Left renal cortex interstitium (tissue), 4 donors: ENCODE measurements around the gene EIPR1. TPM values are rescaled to one million over a fixed set of nuclear protein-coding genes. Genes with fewer than 3 reads are reported as not detected.

ENCODE experiments used
- DNase-seq, 4 donors: peaks; one replicate each; pipeline ENCODE4 v3.0.0-alpha.2; 2013; ENCODE audit warnings: low read depth in 4 of 4, low spot score in 2 of 4, missing footprints in 1 of 4
- polyA plus RNA-seq, 4 donors: library from polyadenylated mRNA; unstranded; fragments of 120-200 nt; gene quantifications; one replicate each; pipeline ENCODE4 v1.2.1, GENCODE V29; 2013; ENCODE audit not compliant: insufficient read length in 4 of 4

The EIPR1 gene
- polyA plus RNA-seq, 4 donors, result 22.8 to 27.6 (median 26.3) TPM

DNA sequence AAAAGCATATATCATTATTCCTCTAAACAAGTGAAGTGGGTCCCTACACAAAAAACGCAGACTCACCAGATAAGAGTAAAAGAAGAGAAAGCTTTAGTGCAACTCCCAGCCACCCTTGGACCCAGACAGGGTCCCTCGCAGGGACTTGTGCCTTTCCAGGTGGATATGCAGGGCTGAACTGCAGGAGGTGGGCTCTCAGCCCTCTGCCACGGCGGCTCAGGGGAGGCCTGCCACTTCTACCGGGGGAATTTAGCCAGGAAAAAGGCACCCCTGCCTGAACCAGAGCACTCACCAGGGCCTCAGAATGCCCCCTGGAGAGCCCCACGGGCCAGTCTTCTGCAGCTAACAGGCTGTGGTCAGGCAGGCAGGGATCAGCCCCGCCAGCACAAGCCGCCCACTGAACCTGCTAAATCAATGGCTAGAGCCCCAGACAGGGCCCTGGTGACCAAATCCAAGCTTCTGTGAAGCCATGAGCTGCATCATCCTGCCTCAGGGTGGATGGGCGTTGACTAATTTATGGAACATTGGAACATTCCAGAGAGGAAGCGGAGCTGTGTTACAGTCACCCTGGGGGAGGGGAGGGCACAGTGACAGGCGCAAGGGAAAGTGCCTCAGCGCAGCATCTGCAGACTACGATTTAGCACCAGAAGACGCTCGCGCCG is 209.3 kb downstream of the EIPR1 start:
- no peak for DNase-seq

DNA sequence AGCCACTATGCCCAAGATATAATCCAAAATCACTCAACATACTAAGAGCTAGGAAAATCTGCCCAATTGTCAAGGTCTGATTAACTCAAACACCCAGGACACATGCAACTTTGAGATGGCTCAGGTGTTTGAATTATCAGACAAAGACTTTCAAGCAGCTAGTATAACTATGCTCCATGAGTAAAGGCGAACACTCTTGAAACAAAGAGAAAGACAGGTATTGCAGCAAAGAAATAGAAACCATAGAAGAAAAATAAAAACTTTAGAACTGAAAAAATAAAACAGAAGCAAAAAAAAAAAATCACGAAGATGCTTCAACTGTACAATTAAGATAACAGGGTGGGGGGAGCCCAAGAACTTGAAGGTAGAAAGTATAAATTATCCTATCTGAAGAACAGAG is 214.2 kb downstream of the EIPR1 start:
- no peak for DNase-seq

DNA sequence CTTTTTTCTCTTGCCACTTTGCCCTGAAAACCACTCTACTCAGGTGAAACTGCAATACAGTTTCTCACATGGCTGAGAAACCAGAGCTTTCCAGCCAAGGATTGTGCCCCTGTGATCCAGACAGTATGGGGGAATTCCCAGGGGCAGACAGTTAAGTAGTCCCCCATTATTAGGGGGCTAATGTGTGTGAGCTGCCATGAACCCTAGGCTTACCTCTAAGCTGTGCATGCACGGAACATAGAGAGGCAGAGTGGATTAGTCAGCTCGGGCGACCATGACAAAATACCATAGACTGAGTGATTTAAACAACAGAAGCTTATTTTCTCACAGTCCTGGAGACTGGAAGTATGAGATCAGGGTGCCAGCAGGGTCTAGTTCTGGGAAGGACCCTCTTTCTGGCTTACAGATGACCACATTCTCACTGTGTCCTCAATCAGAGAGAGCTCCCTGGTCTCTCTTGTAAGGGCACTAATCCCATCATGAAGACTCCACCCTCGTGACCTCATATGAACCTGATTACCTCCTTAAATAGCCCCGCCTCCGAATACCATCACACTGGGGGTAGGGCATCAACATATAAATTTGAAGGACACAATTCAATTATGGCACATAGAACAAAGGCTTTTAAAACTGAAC is 215.1 kb downstream of the EIPR1 start:
- DNase-seq, result no peak

DNA sequence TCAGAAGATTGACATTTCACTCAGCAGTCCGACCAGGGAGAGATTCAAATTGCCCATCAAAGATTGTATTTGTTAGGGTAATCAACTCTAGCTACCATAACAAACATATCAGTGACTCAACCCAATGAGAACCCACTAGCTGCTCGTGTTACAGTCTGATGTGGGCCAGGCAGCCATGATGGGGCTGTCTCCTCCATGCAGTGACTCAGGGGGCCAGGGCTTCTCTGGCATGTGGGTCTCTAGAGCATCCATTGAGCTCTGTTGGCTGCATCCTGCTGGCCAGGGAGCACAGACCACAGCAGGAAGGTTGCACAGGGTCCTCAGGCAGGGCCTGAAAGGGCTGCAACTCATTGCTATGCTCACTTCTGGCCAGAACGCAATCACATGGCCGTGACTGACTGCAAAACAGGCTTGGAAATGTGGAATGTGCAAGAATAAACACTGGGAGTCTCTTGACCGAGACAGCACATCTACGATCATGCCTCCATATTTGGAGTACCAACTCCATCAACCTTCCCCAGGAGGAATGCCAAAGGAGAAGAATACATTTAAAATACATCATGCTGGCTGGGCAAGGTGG is 216.8 kb downstream of the EIPR1 start:
- no peak for DNase-seq

DNA sequence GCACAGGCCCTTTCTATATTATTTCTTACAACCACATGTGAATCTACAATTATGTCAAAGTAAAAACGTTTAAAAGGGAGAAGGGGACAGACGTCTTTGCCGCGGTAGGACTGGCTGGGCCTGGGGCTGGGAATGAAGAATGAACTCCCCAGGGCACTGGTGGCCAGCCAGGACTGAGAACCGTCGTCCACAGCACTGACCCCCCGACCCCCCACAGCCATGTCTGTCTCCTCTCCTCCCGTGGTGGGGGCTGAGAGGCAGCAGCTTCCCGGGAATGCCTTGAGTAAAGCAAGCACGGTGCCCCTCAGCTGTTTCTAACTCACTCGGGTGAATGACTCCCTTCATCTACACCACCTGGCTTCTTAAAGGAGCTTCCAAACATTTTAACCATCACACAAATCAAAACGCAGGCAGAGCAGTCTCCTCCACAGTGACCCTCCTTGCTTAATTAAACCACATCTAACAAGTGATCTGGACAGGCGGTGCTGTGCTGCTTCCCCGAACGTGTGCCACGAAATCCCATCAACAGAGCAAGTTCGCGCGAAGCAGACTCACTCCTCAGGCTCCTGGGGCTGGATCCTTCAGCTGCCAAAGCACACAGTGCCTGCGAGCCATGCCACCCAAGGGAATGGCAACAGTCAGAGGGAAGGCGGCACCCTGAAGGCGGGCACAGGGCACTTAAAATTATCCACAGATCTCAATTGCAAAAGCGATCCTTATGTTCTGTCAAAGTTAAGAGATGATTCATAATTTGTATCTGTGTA is 217.7 kb downstream of the EIPR1 start:
- DNase-seq, result no peak

DNA sequence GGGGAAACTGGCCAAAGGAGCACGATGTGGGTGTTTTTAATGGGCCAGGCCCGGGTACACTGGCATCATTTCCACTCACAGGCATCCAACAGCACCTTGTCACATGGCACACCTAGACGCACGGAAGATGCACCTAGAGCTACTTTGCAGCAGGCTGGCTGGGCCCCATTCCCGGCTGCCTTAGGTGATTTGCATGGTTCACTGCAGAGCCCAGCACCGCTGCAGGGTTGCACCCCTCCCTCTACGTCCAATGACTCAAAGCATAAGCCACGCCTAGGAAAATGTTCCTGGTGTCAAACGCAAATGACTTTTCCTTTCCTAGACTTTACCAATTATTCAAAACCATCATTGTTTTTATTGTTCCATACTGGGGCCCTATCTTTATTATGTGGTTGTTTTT is 222.9 kb downstream of the EIPR1 start:
- DNase-seq, result no peak

DNA sequence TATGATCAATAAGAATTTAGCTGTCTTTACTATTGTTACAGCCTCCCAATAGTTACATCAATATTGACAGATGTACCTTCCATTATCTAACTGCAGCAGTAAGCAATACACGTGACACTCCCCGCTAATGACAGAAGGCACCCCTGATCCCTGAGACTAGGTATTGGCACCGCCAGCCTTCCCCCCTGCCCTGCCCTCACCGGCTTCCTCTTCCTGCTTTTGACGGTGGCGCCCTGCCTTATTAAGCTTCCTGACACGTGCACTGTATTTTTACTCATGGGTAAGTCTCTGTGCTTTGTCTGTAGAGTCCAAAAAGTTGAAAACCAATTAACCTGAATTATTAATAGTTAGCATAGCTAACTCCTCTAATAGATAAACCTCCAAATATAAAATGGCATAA is 223.5 kb downstream of the EIPR1 start:
- no peak for DNase-seq

DNA sequence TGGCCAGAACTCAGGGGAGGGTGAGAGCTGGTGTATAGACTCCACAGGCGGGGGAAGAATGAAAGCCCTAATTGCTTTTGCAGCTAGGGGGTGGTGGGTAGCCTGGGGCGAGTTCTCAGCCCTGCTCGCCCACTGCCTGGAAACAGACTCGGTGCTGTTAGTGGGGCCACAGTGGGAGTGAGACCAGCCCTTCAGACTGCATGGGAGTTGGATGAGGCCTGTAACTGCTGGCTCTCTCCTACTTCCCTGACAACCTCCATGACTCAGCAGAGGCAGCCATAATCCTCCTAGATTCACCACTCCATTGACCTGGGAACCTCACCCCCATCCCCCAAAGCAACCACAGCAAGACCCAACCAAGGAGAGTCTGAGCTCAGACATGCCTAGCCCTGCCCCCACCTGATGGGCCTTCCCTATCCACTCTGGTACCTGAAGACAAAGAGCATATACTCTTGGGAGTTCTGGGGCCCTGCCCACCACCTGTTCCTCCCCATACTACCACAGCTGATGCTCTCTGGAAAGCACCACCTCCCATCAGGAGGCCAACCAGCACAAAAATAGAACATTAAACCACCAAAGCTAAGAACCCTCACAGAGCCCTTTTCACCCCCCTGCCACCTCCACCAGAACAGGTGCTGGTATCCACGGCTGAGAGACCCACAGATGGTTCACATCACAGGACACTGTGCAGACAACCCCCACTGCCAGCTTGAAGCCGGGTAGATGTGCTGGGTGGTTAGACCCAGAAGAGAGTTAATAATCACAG is 226.3 kb downstream of the EIPR1 start:
- no peak for DNase-seq

DNA sequence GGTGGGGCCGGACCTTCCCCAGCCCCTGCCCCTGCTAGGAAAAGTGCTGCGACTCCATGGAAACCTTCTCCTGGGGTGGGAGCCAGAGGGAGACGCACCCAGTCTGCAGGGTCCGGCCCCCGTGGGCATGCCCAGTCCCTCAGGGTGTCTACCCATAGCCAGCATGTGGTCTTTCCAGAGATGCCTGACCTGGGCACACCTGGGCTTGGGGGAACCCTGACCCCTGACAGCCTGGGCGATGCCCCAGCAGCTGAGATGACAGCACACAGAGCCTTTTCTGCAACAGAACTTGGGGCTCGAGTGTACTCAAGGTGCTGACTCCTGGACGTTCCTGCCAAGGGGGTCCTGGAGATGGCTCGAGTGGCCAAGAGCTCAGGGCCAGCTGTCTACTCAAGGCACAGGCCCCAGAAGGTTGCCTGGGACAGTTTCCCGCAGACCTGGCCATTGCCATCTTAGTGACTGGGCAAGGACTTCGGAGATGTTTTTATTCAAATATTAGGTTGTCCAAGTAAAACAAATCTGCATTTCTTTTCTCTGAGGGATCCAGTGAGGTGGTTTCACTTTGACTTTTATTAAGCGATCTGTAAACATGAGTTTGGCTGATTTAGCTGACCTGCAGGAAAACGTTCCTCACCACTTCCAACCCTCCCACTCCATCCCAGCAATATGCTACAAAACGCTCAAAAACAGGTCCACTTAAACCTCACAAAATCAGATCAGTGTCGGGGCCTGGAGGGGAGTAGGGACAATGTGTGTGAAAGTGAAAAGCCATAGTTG is 228.0 kb downstream of the EIPR1 start:
- no peak for DNase-seq

DNA sequence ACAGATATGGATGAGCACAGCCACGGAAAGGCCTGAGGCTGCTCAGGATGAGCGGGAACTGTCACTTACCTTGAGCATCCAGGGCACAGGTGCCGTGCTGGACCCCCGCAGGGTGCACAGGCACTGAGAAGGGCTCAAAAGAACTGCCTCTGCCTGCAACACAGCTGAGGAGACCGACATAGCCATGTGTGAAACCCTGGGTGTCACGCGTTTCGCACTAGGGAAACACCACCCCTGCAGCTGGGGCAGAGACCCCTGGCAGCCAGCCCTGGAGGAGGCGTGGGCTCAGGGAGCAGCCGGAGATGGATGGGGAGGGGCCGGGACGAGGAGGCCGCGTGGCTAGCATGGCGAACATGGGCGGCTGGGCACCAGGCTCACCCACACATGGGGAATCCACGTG is 228.9 kb downstream of the EIPR1 start:
- no peak for DNase-seq

DNA sequence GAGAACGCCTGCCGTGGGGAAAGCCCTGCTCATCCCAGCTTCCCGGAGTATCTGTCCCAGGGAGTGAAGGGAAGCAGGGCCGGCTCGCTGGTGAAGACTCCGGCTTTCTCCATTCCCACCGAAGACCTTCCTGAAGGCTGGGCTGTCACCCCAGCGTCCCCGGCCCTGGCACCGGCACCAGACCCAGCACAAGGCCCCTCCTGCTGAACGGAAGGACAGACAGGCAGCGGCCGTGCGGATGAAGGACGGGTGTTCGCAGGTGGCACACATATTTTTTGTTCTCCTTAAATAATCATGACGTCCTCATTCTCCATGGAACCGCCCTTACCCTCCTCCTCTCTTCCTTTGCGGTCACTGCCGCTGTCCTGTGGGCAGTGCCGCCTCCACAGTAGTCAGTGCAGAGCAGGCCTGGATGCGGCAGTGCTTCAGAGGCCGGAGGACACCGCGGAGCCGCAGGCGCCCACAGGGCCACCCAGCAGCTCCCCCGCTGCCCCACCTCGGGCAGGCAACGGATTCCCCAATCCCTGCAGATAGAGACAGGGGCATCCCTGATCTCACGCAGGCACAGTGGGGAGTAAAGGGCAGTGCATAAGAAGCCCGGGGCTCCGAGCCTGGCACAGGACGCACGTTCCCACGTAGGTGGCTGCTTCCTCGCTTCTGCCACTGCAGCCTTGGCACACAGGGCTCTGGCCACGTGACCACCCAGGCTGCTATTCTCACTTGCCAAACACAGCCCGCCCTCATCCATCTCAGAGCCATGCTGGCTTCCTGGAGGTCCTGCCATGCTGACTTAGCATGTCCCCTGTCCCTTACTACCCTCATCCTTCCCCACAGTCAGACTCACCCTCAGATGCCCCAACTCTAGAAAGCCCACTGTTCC is 229.7 kb downstream of the EIPR1 start:
- DNase-seq, result no peak

DNA sequence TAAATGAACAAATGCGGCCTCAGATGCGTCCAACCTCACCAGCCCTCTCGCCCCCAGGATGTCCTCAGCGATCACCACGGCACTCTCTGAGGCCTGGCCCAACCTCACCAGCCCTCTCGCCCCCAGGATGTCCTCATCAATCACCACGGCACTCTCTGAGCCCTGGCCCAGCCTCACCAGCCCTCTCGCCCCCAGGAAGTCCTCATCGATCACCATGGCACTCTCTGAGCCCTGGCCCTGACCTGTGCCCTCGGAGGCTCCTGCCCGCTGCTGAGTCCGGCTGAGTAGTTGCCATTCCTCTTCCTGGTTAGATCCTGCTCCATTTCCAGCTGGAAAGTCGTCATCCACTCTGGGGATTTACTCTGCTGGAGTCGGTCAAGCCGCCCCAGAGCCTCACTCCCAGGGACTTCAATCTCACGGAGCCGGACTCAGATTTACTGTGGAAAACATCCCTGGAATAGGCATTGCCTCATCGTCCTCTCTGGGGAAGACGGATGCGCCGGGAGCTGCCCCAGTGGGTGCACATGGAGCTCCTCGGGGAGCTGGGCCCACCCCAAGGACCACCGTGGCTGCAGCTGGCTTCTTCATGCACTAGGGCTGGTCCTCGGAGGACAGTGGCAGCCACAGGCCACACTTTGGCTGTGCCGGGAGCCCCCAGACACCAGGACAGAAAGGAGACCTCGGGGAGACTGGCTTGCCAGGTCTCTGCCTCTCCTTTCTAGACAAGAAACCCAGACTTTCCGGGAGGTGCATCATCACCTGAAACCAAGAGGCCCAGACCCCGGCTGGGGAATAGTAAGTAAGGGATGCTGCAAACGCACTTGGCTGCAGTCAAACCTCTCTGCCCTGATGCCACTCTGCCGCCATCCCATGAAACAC is 230.6 kb downstream of the EIPR1 start:
- DNase-seq, result no peak

DNA sequence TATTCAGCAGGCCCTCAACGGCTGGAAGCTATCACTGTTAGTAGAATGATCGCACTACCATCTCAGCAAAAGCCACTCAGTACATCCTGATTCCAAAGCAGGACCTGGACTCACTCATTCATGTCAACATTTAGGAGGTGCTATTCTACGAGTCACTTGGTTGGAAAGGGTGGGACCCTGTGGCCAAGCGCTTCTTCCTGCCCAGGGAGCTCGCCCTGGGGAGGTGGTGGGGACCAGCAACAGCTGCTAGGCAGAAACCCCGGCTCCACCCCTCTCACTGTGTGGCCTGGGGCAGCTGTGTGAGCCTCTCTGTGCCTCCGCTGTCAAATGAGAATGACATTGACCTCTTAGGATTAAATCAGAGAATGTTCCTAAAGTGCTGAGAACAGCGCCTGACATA is 231.4 kb downstream of the EIPR1 start:
- DNase-seq, result no peak

DNA sequence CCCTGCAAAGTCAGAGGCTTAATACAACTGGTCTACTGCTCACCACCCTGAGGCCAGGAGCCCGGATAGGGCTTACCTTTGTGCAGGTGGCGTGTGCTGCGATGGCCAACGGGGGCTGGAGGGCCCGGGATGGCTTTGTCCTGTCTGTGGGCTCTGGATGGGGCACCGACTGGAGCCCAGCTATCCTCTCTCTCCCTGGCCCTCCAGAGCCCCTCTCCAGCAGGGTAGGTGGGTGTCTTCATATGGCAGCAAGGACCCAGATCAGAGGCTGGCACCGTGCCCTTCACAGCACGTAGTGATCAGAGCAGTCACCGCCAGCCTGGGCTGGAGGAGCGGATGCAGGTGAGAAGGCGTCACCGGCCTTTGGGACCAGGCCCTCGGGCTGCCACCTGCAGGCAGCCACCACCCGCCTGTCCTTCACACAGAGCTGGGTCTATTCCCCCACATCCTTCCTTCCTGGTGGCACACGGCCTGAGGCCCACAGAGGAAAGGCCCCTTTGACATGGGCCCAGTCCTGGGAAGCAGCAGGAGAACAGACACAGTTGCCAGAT is 232.1 kb downstream of the EIPR1 start:
- no peak for DNase-seq

DNA sequence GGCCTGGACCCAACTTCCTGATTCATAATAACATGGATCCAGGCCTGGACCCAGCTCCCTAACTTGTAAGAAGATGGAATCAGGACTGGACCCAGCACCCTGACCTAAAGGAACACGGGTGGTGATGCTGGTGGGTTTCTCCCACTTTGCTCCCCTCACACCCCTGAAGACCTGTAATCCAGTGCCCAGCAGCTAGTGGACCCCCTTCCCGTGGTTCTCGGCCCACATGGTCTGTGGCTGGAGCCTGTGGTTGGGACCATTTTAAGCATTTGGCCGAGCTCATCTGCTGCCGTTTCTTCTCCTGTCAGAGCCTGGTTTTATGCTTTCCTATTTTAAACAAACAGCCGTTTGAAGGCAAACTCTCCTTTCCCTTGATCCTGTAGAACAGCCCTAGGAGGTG is 232.8 kb downstream of the EIPR1 start:
- no peak for DNase-seq

DNA sequence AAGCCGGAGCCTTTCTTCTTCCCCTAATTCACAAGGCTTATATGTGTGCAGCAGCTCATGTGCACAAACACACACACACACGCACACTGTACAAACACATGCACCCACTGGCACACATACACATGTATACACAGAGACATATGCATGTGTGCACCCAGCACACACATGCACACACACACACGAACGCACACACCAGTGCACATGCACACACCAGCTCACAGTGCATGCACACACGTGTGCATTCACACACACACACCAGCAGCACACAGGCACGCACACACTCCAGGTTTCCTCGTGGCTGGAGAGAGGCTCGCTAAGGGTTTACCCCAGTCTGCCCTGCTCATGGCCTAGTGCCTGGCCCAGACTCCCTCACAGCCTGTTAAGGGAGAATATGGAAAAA is 234.0 kb downstream of the EIPR1 start:
- no peak for DNase-seq

DNA sequence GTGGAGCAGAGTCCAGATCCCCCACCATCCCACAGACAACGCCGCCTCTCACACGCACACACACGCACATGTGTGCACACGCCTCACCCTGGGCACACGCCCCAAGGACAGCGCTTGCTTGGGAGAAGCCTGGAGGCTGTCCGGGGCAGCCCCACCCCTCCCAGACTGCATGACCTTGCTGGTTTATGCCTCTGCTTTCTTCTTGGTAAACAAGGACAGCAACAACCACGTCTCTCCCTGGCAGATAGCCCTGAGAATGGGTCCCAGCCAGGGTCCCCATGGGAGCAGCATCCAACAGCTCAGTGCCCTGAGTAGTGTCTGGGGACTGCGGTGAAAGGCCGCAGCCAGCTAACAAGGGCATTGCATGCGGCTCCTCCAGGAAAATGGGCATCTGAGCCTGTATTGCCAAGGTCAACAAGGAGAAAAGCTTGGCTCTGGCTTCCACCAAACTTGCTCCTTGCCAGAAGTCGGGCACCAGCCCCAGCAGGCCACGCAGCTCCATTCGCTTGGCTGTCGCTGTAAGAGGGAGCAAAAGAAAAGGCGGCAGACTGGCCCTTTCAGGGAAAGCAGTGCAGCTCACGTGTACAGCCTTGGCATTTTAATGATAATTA is 234.6 kb downstream of the EIPR1 start:
- no peak for DNase-seq
